Measurements from ENCODE around the gene KPNA3.

Gene KPNA3

DNA sequence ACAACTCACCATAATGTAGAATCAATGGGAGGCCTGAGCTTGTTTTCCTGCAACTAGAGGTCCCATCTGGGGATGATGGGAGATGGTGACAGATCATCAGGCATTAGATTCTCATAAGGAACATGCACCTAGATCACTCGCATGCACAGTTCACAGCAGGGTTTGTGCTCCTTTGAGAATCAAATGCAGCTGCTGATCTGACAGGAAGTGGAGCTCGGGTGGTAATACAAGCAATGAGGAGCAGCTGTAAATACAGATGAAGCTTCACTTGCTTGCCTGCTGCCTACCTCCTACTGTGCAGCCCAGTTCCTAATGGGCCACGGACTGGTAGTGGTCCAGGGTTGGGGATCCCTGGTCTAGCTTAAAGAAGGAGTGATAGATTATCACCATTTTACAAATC lies 33.0 kb downstream of the KPNA3 start:
- H3K36me3 ChIP-seq (replicated peaks): no peaks in the 10 kb centered on the region
- no peaks in the 10 kb centered on the region for H3K27me3 ChIP-seq (replicated peaks)
- peak; percentile 20 for DNase-seq
- in situ Hi-C loops (cut with HindIII; ENCODE audit: low pct_ligation_motif_present, low sequenced_read_pairs): no loop called here
- no peak overlapping the region for H3K4me3 ChIP-seq (ENCODE audit: low read depth, low read length)
- TF ChIP-seq, protein P1, sequence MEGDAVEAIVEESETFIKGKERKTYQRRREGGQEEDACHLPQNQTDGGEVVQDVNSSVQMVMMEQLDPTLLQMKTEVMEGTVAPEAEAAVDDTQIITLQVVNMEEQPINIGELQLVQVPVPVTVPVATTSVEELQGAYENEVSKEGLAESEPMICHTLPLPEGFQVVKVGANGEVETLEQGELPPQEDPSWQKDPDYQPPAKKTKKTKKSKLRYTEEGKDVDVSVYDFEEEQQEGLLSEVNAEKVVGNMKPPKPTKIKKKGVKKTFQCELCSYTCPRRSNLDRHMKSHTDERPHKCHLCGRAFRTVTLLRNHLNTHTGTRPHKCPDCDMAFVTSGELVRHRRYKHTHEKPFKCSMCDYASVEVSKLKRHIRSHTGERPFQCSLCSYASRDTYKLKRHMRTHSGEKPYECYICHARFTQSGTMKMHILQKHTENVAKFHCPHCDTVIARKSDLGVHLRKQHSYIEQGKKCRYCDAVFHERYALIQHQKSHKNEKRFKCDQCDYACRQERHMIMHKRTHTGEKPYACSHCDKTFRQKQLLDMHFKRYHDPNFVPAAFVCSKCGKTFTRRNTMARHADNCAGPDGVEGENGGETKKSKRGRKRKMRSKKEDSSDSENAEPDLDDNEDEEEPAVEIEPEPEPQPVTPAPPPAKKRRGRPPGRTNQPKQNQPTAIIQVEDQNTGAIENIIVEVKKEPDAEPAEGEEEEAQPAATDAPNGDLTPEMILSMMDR (IDR thresholded peaks at IDR 0.05; ENCODE audit: low read depth, low read length, missing control alignments): no peak
- no peak overlapping the region for H3K27ac ChIP-seq

DNA sequence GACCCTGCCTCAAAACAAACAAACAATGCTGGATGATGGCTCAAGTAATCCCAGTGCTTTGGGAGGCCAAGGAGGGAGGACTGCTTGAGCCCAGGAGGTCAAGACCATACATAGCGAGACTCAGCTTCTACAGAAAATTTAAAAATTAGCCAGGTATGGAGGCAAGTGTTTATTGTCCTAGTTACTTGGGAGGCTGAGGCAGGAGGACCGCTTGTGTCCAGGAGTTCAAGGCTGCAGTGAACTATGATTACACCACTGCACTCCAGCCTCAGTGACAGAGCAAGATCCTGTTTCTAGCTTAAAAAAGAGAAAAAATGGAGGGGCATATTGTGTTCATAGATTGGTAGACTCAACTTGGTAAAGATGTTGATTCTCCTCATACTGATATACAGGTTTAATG lies 36.2 kb downstream of the KPNA3 start:
- in situ Hi-C loops (cut with HindIII; ENCODE audit: low pct_ligation_motif_present, low sequenced_read_pairs): no loop called here
- DNase-seq: no peak

DNA sequence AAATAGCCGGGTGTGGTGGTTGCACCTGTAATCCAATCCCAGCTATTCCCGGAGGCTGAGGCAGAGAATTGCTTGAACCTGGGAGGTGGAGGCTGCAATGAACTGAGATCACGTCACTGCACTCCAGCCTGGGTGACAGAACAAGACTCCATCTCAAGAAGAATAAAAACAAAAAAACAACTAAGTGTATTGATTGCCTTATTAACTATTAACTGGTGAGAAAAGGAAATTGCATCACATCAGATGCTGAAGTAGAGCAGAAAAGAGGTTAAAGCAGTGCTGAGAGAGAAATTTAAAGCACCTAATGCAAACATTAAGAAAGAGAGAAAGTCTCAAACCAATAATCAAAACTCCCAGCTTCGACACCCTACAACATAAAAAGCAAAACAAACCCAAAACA lies 38.3 kb downstream of the KPNA3 start:
- DNase-seq: no peak
- in situ Hi-C loops (cut with HindIII; ENCODE audit: low pct_ligation_motif_present, low sequenced_read_pairs): no loop called here
- Histone ChIP-seq H3K27me3 (replicated peaks) (no peaks in the 10 kb centered on the region), H3K4me3 (ENCODE audit: low read depth, low read length) (no peak overlapping the region), H3K27ac (no peak overlapping the region), H3K36me3 (replicated peaks) (no peaks in the 10 kb centered on the region)
- TF ChIP-seq, protein P1 (IDR thresholded peaks at IDR 0.05; ENCODE audit: low read depth, low read length, missing control alignments): no peak

More for the DNA sequence above, 36.2 kb downstream of the KPNA3 start:
- Histone ChIP-seq H3K4me3 (ENCODE audit: low read depth, low read length) (no peak overlapping the region), H3K36me3 (replicated peaks) (no peaks in the 10 kb centered on the region), H3K27ac (no peak overlapping the region), H3K27me3 (replicated peaks) (no peaks in the 10 kb centered on the region)
- TF ChIP-seq, protein P1 (IDR thresholded peaks at IDR 0.05; ENCODE audit: low read depth, low read length, missing control alignments): no peak

DNA sequence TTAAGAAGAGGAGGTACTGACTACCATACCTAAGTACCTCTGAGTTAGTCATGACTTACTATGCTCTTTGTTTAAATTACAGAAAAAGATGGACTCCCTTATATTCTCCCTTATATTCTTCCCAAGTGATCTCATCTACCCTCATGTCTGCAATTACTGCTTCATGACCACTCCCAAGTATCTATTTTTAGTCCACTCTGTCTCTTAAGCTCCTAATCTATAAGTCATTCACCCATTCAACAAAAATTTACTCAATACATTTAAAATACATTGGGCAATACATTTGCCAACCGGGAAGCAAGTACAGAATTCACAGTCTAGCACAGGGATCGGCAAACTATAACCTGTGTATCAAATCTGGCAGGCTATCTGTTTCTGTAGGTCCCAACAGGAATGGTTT lies 42.6 kb downstream of the KPNA3 start:
- TF ChIP-seq, protein P1 (IDR thresholded peaks at IDR 0.05; ENCODE audit: low read depth, low read length, missing control alignments): no peak
- Histone ChIP-seq H3K4me3 (ENCODE audit: low read depth, low read length) (no peak overlapping the region), H3K27ac (no peak overlapping the region), H3K36me3 (replicated peaks) (no peaks in the 10 kb centered on the region), H3K27me3 (replicated peaks) (no peaks in the 10 kb centered on the region)
- in situ Hi-C loops (cut with HindIII; ENCODE audit: low pct_ligation_motif_present, low sequenced_read_pairs): no loop called here
- DNase-seq: no peak

DNA sequence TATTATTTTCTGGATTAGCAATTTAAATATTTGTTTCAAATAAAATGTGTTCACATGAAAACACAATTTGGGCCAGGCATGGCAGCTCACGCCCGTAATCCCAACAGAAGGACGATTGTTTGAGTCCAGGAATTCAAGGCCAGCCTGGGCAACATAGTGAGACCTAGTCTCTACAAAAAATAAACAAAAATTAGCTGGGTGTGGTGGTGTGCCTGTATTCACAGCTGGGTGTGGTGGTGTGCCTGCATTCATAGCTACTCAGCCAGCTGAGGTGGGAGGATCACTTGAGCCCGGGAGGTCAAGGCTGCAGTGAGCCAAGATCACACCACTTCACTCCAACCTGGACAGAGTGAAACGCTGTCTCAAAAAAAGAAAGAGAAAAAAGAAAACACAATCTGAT lies 46.4 kb downstream of the KPNA3 start:
- TF ChIP-seq, protein P1 (IDR thresholded peaks at IDR 0.05; ENCODE audit: low read depth, low read length, missing control alignments): no peak
- H3K4me3 ChIP-seq (ENCODE audit: low read depth, low read length): no peak overlapping the region
- peaks cover 3% of the 10 kb centered on the region for H3K36me3 ChIP-seq (replicated peaks)
- no peak overlapping the region for H3K27ac ChIP-seq
- in situ Hi-C loops (cut with HindIII; ENCODE audit: low pct_ligation_motif_present, low sequenced_read_pairs): no loop called here
- H3K27me3 ChIP-seq (replicated peaks): no peaks in the 10 kb centered on the region
- DNase-seq: no peak

DNA sequence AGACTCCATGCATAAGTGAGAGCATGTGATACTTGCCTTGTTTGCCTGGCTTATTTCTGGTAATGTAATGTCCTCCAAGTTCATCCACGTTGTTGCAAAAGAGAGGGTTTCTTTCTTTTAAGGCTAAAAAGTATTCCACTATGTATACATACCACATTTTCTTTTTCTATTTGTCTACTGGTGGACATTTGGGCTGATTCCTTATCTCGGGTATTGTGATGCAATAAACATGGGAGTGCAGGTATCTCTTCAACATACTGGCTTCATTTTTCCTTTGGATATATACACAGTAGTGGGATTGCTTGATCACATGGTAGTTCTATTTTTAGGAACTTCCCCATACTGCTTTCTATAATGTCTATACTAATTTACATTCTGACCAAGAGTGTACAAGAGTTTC lies 51.6 kb downstream of the KPNA3 start:
- TF ChIP-seq, protein P1 (IDR thresholded peaks at IDR 0.05; ENCODE audit: low read depth, low read length, missing control alignments): no peak
- Histone ChIP-seq H3K27ac (no peak overlapping the region), H3K36me3 (replicated peaks) (peaks cover 6% of the 10 kb centered on the region), H3K4me3 (ENCODE audit: low read depth, low read length) (no peak overlapping the region), H3K27me3 (replicated peaks) (no peaks in the 10 kb centered on the region)
- DNase-seq: no peak
- in situ Hi-C loops (cut with HindIII; ENCODE audit: low pct_ligation_motif_present, low sequenced_read_pairs): no loop called here
